HEK293 (cell line): ENCODE results near the gene ZNF540.
A peak's percentile ranks its signal among the peaks of the same experiment; 100 is the strongest.

Source experiments
- CTCF ChIA-PET: fragments of 350-600 bp; formaldehyde crosslinking; extraction: SDS; loops from one replicate; lab custom pipeline; 2021; ENCODE audit warnings: antibody characterized with exemption; lab: Yijun Ruan, JAX
- POLR2A ChIA-PET: fragments of 300-600 bp; formaldehyde crosslinking; extraction: SDS; loops from one replicate; lab custom pipeline; 2020; ENCODE audit warnings: antibody characterized with exemption, inconsistent platforms; lab: Yijun Ruan, JAX
- H3K27ac ChIP-seq: fragments of 200-500 bp; sonication (Bioruptor generic); 2 replicates; pipeline ENCODE4 v1.5.1; 2014; ENCODE audit warnings: low read depth, low read length, control low read depth, inconsistent platforms; ENCODE audit errors: extremely low read depth
- H3K36me3 ChIP-seq, 2 experiments: fragments of 200-500 bp in 1 of 2; sonication (Bioruptor generic) in 1 of 2; 1 replicate in 1 of 2; 2 replicates in 1 of 2; pipeline ENCODE4 v1.5.1; 2014 to 2017; ENCODE audit warnings: inconsistent platforms in 2 of 2, low read length in 2 of 2; ENCODE audit not compliant: control insufficient read depth in 2 of 2, insufficient read depth in 1 of 2
- H3K4me1 ChIP-seq: fragments of 200-500 bp; sonication (Bioruptor generic); 2 replicates; pipeline ENCODE4 v1.5.1; 2014; ENCODE audit warnings: mild to moderate bottlenecking, low read length, inconsistent platforms; ENCODE audit not compliant: control insufficient read depth, insufficient read depth
- H3K4me3 ChIP-seq: 2 replicates; pipeline ENCODE4 v1.5.1; 2011; ENCODE audit warnings: low read depth, mild to moderate bottlenecking, control low read depth, low read length, moderate library complexity
- H3K9me3 ChIP-seq: fragments of 200-500 bp; sonication (Bioruptor generic); 2 replicates; pipeline ENCODE4 v1.5.1; 2014; ENCODE audit warnings: low read depth, low read length, inconsistent platforms; ENCODE audit not compliant: control insufficient read depth, insufficient read depth
- BCL6B ChIP-seq: fragments of 450-650 bp; formaldehyde crosslinking; IDR thresholded peaks from 2 replicates; pipeline ENCODE4 v1.5.1; 2017; ENCODE audit warnings: missing biosample characterization, missing genetic modification characterization
- KLF9 ChIP-seq: fragments of 450-650 bp; formaldehyde crosslinking; IDR thresholded peaks from 2 replicates; pipeline ENCODE4 v1.5.1; 2016; ENCODE audit warnings: missing biosample characterization, missing genetic modification characterization, low read depth
- PRDM1 ChIP-seq: fragments of 450-650 bp; formaldehyde crosslinking; IDR thresholded peaks from 2 replicates; pipeline ENCODE4; 2016; ENCODE audit warnings: missing biosample characterization, missing genetic modification characterization
- PRDM10 ChIP-seq: fragments of 450-650 bp; formaldehyde crosslinking; IDR thresholded peaks from 2 replicates; pipeline ENCODE4 v1.5.1; 2016; ENCODE audit warnings: missing biosample characterization, missing genetic modification characterization
- TRIM28 ChIP-seq: IDR thresholded peaks from 2 replicates; pipeline ENCODE4 v1.6.1; 2011; ENCODE audit warnings: low read length, control low read depth, borderline replicate concordance
- YY1 ChIP-seq: fragments of 450-650 bp; formaldehyde crosslinking; IDR thresholded peaks from 2 replicates; pipeline ENCODE4 v1.5.1; 2018; ENCODE audit warnings: missing biosample characterization, missing genetic modification characterization
- ZBTB6 ChIP-seq: fragments of 450-650 bp; formaldehyde crosslinking; IDR thresholded peaks from 2 replicates; pipeline ENCODE4 v1.5.1; 2017; ENCODE audit warnings: missing biosample characterization, missing genetic modification characterization
- ZBTB7A ChIP-seq: fragments of 450-650 bp; formaldehyde crosslinking; IDR thresholded peaks from 2 replicates; pipeline ENCODE4 v1.5.1; 2016; ENCODE audit warnings: low read depth, missing biosample characterization, missing genetic modification characterization
- ZNF148 ChIP-seq: fragments of 450-650 bp; formaldehyde crosslinking; IDR thresholded peaks from 2 replicates; pipeline ENCODE4 v1.5.0; 2017; ENCODE audit warnings: missing biosample characterization, missing genetic modification characterization, borderline replicate concordance
- ZNF18 ChIP-seq: fragments of 450-650 bp; formaldehyde crosslinking; IDR thresholded peaks from 2 replicates; pipeline ENCODE4 v1.5.1; 2016; ENCODE audit warnings: missing biosample characterization, missing genetic modification characterization
- ZNF223 ChIP-seq: fragments of 450-650 bp; formaldehyde crosslinking; IDR thresholded peaks from 2 replicates; pipeline ENCODE4 v1.5.1; 2016; ENCODE audit warnings: missing biosample characterization, missing genetic modification characterization
- ZNF274 ChIP-seq, 2 experiments: fragments of 200-500 bp in 1 of 2; fragments of 450-650 bp in 1 of 2; sonication (Bioruptor generic) in 1 of 2; formaldehyde crosslinking in 1 of 2; IDR thresholded peaks; 2 replicates each; pipeline versions ENCODE4 v1.5.1 to v1.6.1; 2014 to 2016; ENCODE audit warnings: borderline replicate concordance in 1 of 2, inconsistent platforms in 1 of 2, low read length in 1 of 2, missing biosample characterization in 1 of 2, missing genetic modification characterization in 1 of 2
- ZNF335 ChIP-seq: fragments of 450-650 bp; formaldehyde crosslinking; conservative IDR thresholded peaks from 2 replicates; pipeline ENCODE4 v1.5.1; 2016; ENCODE audit warnings: missing biosample characterization, missing genetic modification characterization
- ZNF426 ChIP-seq: fragments of 450-650 bp; formaldehyde crosslinking; IDR thresholded peaks from 2 replicates; pipeline ENCODE4 v1.5.1; 2017; ENCODE audit warnings: missing biosample characterization, missing genetic modification characterization, mild to moderate bottlenecking, inconsistent platforms, moderate library complexity
- ZNF449 ChIP-seq: fragments of 450-650 bp; formaldehyde crosslinking; IDR thresholded peaks from 2 replicates; pipeline ENCODE4 v1.5.1; 2017; ENCODE audit warnings: missing biosample characterization, mild to moderate bottlenecking, missing genetic modification characterization, moderate library complexity
- ZNF473 ChIP-seq: fragments of 450-650 bp; formaldehyde crosslinking; IDR thresholded peaks from 2 replicates; pipeline ENCODE4 v1.5.1; 2017; ENCODE audit warnings: missing biosample characterization, missing genetic modification characterization
- ZNF670 ChIP-seq: fragments of 450-650 bp; formaldehyde crosslinking; IDR thresholded peaks from 2 replicates; pipeline ENCODE4 v1.5.1; 2016; ENCODE audit warnings: missing biosample characterization, missing genetic modification characterization, low read depth
- ZNF776 ChIP-seq: fragments of 450-650 bp; formaldehyde crosslinking; IDR thresholded peaks from 2 replicates; pipeline ENCODE4 v1.5.0; 2017; ENCODE audit warnings: missing biosample characterization, missing genetic modification characterization, borderline replicate concordance
- ZNF777 ChIP-seq: fragments of 450-650 bp; formaldehyde crosslinking; IDR thresholded peaks from 2 replicates; pipeline ENCODE4 v1.5.1; 2017; ENCODE audit warnings: missing biosample characterization, missing genetic modification characterization, borderline replicate concordance
- ZNF843 ChIP-seq: fragments of 450-650 bp; formaldehyde crosslinking; IDR thresholded peaks from 2 replicates; pipeline ENCODE4 v1.5.1; 2016; ENCODE audit warnings: missing biosample characterization, missing genetic modification characterization

Gene ZNF540

GRCh38 chr19:37564624-37565369 is 29.9 kb upstream of the ZNF540 start (continued):
- TF ChIP-seq PRDM10 (no peak), ZNF335 (tag by site-specific recombination) (no peak), PRDM1 (tag by site-specific recombination) (no peak), ZNF670 (no peak)

GRCh38 chr19:37565370-37565669 is 29.4 kb upstream of the ZNF540 start:
- Histone ChIP-seq H3K4me3 (no peak overlapping the region), H3K9me3 (peaks cover 58% of the 10 kb centered on the region), H3K4me1 (no peaks in the 10 kb centered on the region), H3K27ac (no peak overlapping the region), H3K36me3 (peaks cover 5 to 22% of the 10 kb centered on the region in 2 experiments)
- TF ChIP-seq ZBTB6 (no peak), KLF9 (tag by site-specific recombination) (no peak), ZNF274 (IDR thresholded peaks at IDR 0.05; ENCODE audit: low read length) (peak; percentile 90), ZNF274 (tag by site-specific recombination; IDR thresholded peaks at IDR 0.05; ENCODE audit: borderline replicate concordance) (peak; percentile 91; the same call in 1 of the 2 replicates), ZNF148 (tag by site-specific recombination) (no peak), ZNF223 (tag by site-specific recombination) (no peak), TRIM28 (peak; percentile 73; the same call in 1 of the 2 replicates), ZBTB7A (tag by site-specific recombination) (no peak)
- ChIA-PET POLR2A (no interaction called here), CTCF (no interaction called here)

- POLR2A ChIA-PET, result no interaction called here
- CTCF ChIA-PET, result interaction anchor here (0.6 to 1.0 kb wide), 3 partner anchors 11 to 201 kb away, joined by 3 to 4 read pairs (median 4); partner anchors contain the start of gene ZNF527
- H3K9me3 ChIP-seq, result peaks cover 43% of the 10 kb centered on the region
- TF ChIP-seq ZNF449 (tag by site-specific recombination) (no peak), ZNF18 (no peak), ZNF843 (tag by site-specific recombination) (no peak), ZNF426 (no peak), YY1 (tag by site-specific recombination) (no peak), BCL6B (no peak), ZNF776 (tag by site-specific recombination) (no peak), ZNF777 (tag by site-specific recombination) (no peak), ZNF473 (tag by site-specific recombination) (no peak), KLF9 (tag by site-specific recombination) (no peak)
Measured at GRCh38 chr19:37572203-37572602, 22.5 kb upstream of the ZNF540 start.

More at GRCh38 chr19:37572203-37572602, 22.5 kb upstream of the ZNF540 start:
- no peak overlapping the region for H3K4me3 ChIP-seq
- H3K4me1 ChIP-seq, result no peaks in the 10 kb centered on the region
- peaks cover 4 to 5% of the 10 kb centered on the region in 2 experiments for H3K36me3 ChIP-seq
- no peak overlapping the region for H3K27ac ChIP-seq
